ENCODE data around the gene CLCN2.
A peak's percentile ranks its signal among the peaks of the same experiment; 100 is the strongest.

CLCN2 gene

DNA sequence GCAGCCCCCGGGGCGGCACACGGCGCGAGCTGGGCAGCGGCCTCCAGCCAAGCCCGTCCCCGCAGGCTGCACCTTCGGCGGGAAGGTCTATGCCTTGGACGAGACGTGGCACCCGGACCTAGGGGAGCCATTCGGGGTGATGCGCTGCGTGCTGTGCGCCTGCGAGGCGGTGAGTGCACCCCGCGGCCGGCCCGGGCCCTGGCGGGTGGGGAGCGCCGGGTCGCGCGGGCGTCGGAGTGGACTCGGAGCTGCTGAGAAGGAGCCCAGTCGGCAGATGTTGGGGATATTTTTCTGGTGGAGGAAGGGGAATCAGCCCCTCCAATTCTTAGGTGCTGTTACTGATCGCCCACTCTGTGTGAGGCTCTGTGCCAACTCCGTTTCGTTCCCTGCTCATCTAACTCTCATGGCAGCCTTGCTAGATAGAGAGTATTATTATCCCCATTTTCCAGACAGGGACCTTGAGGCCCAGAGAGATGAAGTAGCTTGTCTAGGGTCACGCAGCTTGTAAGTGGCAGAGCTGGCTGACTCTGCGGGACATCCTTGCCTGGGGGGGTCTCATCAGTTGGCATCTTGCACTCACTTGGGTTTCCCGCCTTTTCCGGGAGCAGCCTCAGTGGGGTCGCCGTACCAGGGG lies 19.3 kb upstream of the CLCN2 start:
- DNase-seq (ENCODE audit: low spot score), result no peak

DNA sequence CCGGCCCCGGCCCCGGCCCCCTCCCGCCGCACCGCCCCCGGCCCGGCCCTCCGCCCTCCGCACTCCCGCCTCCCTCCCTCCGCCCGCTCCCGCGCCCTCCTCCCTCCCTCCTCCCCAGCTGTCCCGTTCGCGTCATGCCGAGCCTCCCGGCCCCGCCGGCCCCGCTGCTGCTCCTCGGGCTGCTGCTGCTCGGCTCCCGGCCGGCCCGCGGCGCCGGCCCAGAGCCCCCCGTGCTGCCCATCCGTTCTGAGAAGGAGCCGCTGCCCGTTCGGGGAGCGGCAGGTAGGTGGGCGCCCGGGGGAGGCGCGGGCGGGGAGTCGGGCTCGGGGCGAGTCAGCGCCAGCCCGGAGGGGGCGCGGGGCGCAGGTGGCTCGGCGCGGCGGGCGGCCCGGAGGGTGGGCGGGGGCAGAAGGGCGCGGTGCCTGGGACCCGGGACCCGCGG lies 18.8 kb upstream of the CLCN2 start:
- no peak for DNase-seq (ENCODE audit: low spot score)

DNA sequence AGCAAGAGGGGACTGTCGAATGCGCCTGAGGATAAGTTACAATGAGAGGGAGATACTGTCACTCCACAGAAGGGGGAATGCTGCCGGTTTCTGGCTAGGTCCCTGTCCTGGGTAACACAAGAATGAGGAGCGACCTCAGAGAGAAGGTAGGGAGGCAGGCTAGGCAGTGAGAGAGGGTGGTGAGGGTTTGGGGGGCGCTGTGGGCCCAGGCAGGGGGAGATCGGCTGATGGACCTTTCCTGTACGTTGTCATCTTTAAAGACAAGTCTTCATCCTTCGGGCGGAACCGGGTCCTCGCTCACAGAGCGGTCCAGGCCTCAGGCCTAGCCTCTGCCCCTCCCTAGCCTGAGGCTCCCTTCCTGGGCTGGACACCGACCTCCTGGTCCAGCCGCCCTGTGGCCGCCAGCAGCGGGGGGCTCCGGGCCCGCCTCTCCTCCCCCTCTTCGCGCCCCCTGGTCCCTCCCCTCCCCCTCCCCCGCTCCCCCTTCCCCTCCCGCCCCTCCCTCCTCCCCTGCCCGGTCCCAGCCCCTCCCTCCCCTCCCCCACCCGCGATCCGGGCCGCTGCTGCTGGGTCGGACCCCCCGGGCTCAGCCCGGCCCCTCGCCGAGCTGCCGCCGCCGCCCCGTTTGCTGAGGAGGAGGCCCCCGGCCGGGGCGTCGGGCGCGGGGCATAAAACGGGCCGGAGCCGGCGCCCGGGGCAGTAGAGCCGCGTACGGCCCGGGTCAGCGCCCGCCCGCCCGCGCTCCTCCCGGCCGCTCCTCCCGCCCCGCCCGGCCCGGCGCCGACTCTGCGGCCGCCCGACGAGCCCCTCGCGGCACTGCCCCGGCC lies 18.2 kb upstream of the CLCN2 start, which contains the start of gene CHRD:
CHRD (plus strand) TSS at position 697 of the 827 bp plus-strand sequence. CDS start 265 bp downstream, outside the sequence.
- DNase-seq (ENCODE audit: low spot score), result no peak

DNA sequence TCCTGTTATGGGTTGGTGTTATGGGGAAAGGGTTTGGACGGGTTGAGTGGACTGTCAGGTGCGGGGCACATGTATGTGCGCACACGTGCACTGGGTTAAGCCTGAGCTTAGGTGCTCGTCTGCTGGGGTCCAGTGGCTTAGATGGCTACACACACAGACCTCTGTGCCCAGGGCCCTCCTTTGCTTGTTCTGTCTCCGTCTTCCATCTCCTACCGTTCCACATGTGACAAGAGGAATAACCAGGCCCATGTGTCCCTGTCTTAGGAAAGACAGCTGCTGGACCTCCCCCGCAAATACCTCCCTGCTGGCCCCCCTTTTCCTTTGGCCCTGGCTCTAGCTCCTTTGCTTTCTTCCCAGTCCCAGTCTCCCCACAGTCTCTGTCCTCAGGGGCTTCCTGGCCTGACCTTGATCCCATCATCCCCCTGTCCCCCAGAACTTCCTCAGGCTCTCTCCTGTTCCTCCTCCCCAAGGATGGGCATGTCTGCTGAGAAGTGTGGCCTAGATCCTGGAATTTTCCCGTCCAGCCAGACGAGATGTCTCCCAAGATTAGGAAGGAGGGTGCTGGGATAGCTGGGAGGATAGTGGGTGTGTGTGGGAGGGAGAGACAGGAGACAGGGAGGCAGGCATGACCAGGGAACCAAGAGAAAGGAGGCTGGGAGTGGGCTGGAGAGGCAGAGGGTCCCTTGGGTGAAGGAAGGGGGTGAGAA lies 17.4 kb upstream of the CLCN2 start:
- DNase-seq (ENCODE audit: low spot score), result no peak

- DNase-seq (ENCODE audit: low spot score), result no peak
Observed at GRCh38 chr3:184377882-184378445, 16.6 kb upstream of the CLCN2 start, which contains the start of gene THPO. Gene THPO, minus strand, starts transcription at chr3:184378207. Its CDS starts 1,948 bp downstream, at chr3:184376259.

DNA sequence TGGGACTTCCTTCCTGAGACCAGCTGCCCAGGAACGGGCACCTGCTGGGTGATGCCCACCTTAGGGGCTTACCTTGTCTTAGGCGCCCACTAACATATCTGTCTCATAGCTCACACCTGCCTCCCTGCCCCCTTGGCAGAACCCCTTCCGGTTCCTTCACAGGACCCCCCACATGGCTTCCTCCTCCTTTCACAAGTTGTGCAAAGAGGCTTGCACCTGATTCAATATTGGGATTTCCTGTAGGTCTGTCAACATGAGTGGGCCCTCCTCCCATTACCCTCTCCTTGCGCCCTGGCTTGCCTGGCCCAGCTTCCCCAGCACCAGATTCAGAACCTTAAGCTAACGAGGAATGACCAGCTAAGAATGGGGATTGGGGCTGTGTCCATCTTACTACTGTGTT lies 16.0 kb upstream of the CLCN2 start:
- DNase-seq (ENCODE audit: low spot score), result no peak

- no peak for DNase-seq (ENCODE audit: low spot score)
Observed at GRCh38 chr3:184375747-184376461, 14.5 kb upstream of the CLCN2 start.

- no peak for DNase-seq (ENCODE audit: low spot score)
Observed at GRCh38 chr3:184373422-184373821, 12.0 kb upstream of the CLCN2 start.

- no peak for DNase-seq (ENCODE audit: low spot score)
Observed at GRCh38 chr3:184372911-184373310, 11.5 kb upstream of the CLCN2 start.

DNA sequence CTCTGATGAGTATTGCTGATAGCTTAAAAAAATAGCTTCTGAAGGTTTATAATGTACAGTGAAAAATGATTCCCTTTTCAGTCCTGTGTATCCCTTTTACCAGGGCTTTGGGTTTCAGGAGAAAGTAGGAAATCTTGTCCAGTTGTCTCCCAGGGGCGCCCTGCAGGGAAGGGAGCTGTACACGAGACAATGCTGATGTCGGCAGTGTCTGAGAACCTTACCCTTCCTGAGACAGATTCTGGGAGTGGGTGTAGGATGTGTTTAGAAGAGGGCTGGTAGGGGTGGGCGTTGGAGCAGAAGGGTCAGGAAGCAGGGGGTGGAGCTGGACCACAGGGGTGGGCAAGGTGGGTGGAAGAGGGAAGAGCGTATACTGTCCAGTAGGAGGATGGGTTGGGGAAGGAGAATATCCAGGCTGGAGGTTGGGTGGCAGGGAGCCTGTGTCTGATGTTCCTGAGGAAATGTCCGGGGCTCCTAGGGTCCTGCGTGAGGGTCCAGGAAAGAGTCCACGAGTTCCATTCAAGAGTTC lies 11.0 kb upstream of the CLCN2 start:
- DNase-seq (ENCODE audit: low spot score), result no peak

GRCh38 chr3:184371570-184372018 lies 10.2 kb upstream of the CLCN2 start:
- DNase-seq (ENCODE audit: low spot score), result peak; percentile 68

DNA sequence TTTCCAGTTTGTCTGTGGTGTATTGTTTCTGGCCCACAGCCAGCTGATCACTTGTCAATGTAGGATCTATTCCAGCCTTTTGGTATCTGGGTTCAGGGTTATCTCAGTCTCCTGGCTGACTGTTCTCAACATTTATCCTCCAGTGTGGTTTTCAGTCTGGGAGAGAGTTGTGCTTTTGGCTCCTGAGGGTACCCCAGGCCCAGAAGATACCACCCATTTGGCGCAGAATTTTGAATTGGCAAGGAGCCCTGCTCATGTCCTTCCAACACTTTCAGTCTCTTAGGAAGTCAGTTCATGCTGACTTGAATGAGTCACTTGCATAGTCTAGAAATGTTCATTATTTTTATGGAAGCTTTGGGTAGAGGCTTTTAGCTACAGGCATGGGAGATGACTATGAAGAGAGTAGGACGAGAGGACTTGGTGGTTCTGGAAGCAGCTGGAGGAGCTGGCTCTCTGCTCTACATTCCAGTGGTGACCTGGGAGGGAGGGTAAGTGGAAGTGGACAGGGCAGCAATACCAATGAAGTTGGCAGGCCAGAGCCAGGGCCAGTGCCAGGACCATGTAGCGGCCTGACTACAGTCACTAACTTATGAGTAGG lies 7.3 kb upstream of the CLCN2 start:
- no peak for DNase-seq (ENCODE audit: low spot score)

DNA sequence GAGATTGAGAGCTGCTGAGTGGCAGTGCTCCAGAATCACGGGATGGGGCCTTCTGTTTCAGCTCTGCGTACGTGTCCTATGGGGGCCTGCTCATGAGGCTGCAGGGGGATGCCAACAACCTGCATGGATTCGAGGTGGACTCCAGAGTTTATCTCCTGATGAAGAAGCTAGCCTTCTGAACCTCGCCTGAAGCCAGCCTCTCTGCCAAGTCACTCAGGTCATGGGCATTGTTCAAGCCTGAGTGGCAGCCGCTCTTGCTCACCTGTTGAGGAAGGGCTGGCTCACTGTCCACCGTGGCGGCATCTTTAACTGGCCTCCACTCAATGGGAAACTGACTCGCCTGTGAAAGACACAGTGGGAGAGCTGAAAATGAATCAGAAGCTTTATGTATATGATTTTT lies 6.7 kb upstream of the CLCN2 start:
- DNase-seq (ENCODE audit: low spot score), result no peak

DNA sequence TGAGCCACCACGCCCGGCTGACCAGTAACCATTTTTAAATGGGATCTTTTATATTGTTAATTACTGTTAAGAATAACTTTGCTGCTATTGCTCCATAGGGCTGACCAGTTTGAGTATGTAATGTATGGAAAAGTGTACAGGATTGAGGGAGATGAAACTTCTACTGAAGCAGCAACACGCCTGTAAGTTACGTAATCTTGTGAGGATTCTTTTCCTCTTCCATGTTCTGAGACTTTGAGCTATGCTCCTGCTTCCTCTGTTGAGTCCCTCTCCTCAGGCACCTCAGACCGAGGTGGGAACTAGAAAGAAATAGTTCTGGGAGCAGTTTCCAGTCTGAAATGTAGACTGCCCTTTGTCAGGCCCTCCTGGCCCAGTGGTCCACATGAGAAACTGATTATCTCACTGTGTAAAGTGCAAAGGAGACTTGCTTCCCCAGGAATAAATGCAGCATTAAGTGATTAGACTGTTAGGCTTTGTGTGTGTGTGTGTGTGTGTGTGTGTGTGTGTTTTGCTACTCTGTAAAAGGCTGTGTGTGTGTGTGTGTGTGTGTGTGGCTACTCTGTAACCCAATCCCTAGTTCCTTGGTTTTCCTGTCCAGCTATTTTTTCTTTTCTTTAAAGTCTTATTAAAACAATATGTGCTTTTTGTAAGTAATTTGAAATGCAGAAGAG lies 5.3 kb upstream of the CLCN2 start:
- DNase-seq (ENCODE audit: low spot score), result no peak

GRCh38 chr3:184362668-184363546 lies 1.5 kb upstream of the CLCN2 start:
- DNase-seq (ENCODE audit: low spot score), result peak; percentile 95

GRCh38 chr3:184361932-184362667 lies 695 bp upstream of the CLCN2 start:
- DNase-seq (ENCODE audit: low spot score), result peak; percentile 16

DNA sequence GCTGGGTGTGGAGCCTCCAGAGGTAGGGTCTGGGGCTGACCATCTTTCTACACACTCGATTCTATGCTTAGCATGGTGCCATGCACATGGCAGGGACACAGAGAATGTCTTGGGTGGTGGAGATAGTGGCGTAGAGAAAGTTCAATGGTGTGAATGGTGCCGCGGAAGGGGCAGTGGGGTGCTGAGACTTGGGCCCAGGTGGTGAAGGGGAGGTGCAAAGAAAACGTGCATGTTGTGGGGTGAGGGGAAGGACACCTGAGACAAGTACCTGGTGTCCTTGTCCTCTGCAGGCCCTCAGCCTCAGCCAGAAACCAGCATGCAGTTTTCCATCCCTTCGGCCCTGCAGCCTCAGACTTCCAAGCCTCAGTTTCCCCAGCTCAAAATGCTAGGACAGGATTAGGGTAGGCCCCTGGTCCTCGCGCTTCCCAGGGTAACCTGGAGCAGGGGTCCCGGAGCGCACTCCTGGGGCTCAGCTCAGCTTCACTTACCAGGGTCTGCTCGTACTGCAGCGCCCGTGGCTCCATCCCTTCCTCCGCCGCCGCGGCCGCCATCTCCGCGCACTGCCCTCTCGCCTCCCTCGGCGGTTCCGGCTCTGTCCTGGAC lies 375 bp downstream of the CLCN2 start:
- no peak for DNase-seq (ENCODE audit: low spot score)

All from CD4-positive, alpha-beta T cell treated with Interleukin-6 at 100 ng/mL for 8 hours (primary cell).